SU-DHL-6 (cell line): ENCODE measurements around the gene RFFL.

Experiments used
- CTCF ChIP-seq: fragments of 200-600 bp; sonication (generic); IDR thresholded peaks from one replicate; pipeline ENCODE4 v1.5.1; 2017; ENCODE audit warnings: antibody characterized with exemption, mild to moderate bottlenecking, low read length, moderate library complexity; ENCODE audit not compliant: insufficient read depth, poor library complexity, severe bottlenecking
- EZH2phosphoT487 ChIP-seq: fragments of 200-600 bp; sonication (generic), shearing (Covaris generic); conservative IDR thresholded peaks from 2 replicates; pipeline ENCODE4 v1.6.1; 2018; ENCODE audit warnings: mild to moderate bottlenecking, antibody characterized with exemption, low read length, moderate library complexity, mixed read lengths

GRCh38 chr17:35074711-35075707, 11.5 kb upstream of the RFFL start:
- TF ChIP-seq CTCF (no peak), EZH2phosphoT487 (no peak)
